Uterus (tissue), 2 donors: Measurements from ENCODE around the gene PLA2G4B.

ENCODE experiments used
- POLR2A ChIP-seq, 2 donors: fragments of 450-650 bp; IDR thresholded peaks; one replicate each; pipeline ENCODE4 v1.6.1; 2016; ENCODE audit warnings: antibody characterized with exemption in 2 of 2, mild to moderate bottlenecking in 1 of 2, moderate library complexity in 1 of 2
- TF ChIP-seq, protein P1 (sequence below), 4 experiments: fragments of 200-600 bp in 2 of 4; fragments of 450-650 bp in 2 of 4; sonication (generic) in 2 of 4; IDR thresholded peaks; one replicate each; pipeline ENCODE4 v1.5.1; 2016 to 2019; ENCODE audit warnings: antibody characterized with exemption in 4 of 4, mild to moderate bottlenecking in 2 of 4, moderate library complexity in 1 of 4

DNA sequence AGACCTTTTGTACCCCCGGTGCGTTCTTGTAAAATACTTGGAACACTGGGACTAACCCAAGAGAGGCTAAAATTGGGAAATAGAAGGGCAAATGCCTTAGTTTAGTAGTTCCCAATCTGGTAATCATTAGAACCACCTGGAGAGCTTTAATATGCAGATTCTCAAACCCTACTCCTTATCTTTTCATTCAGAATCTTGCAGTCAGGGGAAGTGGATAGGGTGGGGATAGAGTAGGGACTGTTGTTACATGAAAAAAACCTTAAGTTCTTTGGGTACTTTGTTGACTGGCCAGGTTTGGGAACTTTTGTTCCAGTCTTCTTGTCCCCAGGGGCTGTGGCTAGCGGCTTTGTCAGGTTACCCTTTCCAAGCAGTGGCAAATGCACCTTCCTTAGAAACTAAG, 48.5 kb upstream of the PLA2G4B start:
- TF ChIP-seq, protein P1, sequence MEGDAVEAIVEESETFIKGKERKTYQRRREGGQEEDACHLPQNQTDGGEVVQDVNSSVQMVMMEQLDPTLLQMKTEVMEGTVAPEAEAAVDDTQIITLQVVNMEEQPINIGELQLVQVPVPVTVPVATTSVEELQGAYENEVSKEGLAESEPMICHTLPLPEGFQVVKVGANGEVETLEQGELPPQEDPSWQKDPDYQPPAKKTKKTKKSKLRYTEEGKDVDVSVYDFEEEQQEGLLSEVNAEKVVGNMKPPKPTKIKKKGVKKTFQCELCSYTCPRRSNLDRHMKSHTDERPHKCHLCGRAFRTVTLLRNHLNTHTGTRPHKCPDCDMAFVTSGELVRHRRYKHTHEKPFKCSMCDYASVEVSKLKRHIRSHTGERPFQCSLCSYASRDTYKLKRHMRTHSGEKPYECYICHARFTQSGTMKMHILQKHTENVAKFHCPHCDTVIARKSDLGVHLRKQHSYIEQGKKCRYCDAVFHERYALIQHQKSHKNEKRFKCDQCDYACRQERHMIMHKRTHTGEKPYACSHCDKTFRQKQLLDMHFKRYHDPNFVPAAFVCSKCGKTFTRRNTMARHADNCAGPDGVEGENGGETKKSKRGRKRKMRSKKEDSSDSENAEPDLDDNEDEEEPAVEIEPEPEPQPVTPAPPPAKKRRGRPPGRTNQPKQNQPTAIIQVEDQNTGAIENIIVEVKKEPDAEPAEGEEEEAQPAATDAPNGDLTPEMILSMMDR (IDR thresholded peaks at IDR 0.05), result no peak
- no peak for TF ChIP-seq POLR2A (IDR thresholded peaks at IDR 0.05)
